ENCODE measurements around the gene CRBN.

CRBN gene

GRCh38 chr3:3179407-3180094 is at the start of gene CRBN:
Gene CRBN, minus strand, starts transcription at chr3:3179691. Its CDS starts 4 bp downstream, at chr3:3179687.
- peak; percentile 83 for FAIRE-seq
- DNase-seq (ENCODE audit: extremely low spot score, insufficient read length, low read depth): peak; percentile 85

GRCh38 chr3:3227640-3228039 is 48.1 kb upstream of the CRBN start:
- FAIRE-seq: no peak

GRCh38 chr3:3221528-3221927 is 42.0 kb upstream of the CRBN start:
- FAIRE-seq: no peak
- DNase-seq (ENCODE audit: extremely low spot score, insufficient read length, low read depth): no peak

More at GRCh38 chr3:3227640-3228039, 48.1 kb upstream of the CRBN start:
- no peak for DNase-seq (ENCODE audit: extremely low spot score, insufficient read length, low read depth)

GRCh38 chr3:3216401-3216800 is 36.9 kb upstream of the CRBN start:
- DNase-seq (ENCODE audit: extremely low spot score, insufficient read length, low read depth) (no peak), FAIRE-seq (no peak)

DNA sequence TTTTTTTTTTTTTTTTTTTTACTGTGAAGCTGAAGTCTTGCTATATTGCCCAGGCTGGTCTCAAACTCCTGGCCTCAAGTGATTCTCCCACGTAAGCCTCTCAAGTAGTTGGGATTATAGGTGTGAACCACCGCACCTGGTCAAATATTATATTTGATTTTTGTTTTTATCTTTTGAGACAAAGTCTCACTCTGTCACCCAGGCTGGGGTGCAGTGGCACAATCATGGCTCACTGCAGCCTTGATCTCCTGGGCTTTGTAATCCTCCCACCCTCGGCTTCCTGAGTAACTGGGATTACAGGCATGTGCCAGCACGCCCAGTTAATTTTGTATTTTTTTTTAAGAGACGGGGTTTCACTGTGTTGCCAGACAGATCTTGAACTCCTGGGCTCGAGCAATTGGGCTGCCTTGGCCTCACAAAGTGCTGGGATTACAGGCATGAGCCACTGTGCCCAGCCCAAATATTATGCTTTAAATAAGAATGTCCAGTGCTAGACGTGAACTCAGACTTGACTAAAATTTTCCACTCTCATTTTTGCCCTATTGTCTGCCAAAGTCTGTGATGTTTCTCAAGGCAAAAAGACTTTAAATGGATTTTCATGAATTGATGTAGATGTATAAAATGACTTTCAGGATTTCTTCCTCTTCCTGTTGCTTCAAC is 33.4 kb upstream of the CRBN start:
- no peak for FAIRE-seq

GRCh38 chr3:3209714-3210113 is 30.2 kb upstream of the CRBN start:
- DNase-seq (ENCODE audit: extremely low spot score, insufficient read length, low read depth): no peak
- FAIRE-seq: no peak

More for the DNA sequence above, 33.4 kb upstream of the CRBN start:
- no peak for DNase-seq (ENCODE audit: extremely low spot score, insufficient read length, low read depth)

GRCh38 chr3:3209057-3209456 is 29.6 kb upstream of the CRBN start:
- no peak for DNase-seq (ENCODE audit: extremely low spot score, insufficient read length, low read depth)
- no peak for FAIRE-seq

DNA sequence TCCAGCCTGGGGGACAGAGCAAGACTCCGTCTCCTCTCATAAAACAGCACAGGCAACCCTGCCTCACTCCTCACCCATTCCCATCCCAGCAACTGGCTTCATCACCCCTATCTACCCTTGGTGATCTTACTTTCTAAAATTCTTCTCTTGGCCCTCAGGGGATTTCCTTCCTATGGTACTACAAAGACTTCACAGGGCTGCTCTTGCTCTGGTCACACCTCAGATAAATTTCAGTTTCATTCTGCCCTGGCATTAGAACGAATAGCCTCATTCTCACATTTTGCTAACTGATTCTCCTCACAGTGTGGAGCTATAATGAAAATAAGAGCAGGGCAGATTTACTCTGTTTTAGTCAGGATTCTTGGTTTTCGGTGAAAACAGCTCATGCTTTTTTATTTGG is 22.1 kb upstream of the CRBN start:
- FAIRE-seq (peak; percentile 87), DNase-seq (ENCODE audit: extremely low spot score, insufficient read length, low read depth) (peak; percentile 4)

DNA sequence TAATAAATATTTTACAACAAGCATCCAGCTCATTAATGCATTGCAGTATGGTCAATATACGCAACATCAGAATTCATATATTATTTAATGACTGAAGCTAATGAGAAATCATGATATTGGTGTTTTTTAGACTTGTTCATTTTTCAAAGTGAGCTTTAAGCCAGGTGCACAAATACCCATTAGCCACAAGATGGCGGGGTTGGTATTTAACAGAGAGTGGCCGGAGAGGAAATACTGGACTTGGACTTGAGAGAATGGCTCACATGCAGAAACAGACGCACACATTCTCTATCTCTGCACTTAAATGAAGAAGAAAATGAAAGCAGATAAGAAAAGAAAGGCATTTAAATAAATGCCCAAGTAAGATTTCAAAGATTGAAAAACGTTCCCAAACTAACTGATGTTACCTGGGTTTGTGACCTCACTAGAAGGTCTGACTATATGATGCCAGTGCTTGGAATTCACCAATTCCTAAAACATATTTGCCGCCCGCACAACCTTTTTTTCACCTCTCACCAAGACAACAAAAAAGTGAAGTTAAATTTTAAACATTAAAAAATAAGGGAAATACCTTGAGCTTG is 21.2 kb upstream of the CRBN start:
- FAIRE-seq (peak; percentile 87), DNase-seq (ENCODE audit: extremely low spot score, insufficient read length, low read depth) (peak; percentile 7)

- FAIRE-seq (no peak), DNase-seq (ENCODE audit: extremely low spot score, insufficient read length, low read depth) (no peak)
Observed at GRCh38 chr3:3199306-3199705, 19.8 kb upstream of the CRBN start.

- FAIRE-seq (no peak), DNase-seq (ENCODE audit: extremely low spot score, insufficient read length, low read depth) (no peak)
Observed at GRCh38 chr3:3196148-3196861, 16.8 kb upstream of the CRBN start.

- no peak for DNase-seq (ENCODE audit: extremely low spot score, insufficient read length, low read depth)
- no peak for FAIRE-seq
Observed at GRCh38 chr3:3194861-3195260, 15.4 kb upstream of the CRBN start.

DNA sequence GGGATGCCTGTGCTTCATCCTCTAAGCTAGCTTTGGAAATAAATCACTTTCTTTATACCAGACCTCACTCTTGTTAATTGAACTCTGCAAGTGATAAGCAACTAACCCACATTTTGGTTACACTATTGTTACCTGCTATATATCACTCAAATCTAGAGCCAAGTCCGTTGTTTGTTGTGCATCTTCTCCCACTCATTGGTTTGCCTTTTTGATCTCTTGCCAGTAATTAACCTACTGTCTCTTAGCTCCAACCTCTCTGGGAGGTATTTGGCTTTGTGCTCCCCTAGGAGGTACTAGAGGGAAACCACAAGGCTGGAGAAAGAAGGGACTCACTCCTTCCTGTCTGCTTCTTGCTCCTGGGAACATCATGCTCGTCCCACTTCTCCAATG is 12.8 kb upstream of the CRBN start:
- DNase-seq (ENCODE audit: extremely low spot score, insufficient read length, low read depth) (no peak), FAIRE-seq (no peak)

GRCh38 chr3:3191675-3192285 is 12.3 kb upstream of the CRBN start:
- DNase-seq (ENCODE audit: extremely low spot score, insufficient read length, low read depth): no peak
- no peak for FAIRE-seq

DNA sequence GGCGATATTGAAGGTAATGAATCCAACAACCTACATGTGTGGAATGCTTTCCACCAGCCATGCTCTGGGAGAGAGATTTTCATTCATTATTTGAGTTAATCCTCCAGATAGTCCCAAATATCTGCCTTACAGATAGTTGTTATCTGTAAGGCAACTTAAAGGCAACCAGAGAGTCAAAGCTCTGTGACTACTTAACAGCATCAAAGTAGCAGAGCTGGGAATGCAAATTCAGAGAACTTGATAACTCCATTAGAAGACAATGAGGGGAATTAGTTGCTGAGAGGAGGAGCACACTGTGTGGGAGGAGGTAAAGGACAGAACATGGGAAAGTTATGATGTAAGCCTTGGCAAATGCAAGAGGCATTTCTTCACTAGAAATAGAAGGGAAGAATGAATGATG is 10.5 kb upstream of the CRBN start:
- FAIRE-seq (no peak), DNase-seq (ENCODE audit: extremely low spot score, insufficient read length, low read depth) (no peak)

DNA sequence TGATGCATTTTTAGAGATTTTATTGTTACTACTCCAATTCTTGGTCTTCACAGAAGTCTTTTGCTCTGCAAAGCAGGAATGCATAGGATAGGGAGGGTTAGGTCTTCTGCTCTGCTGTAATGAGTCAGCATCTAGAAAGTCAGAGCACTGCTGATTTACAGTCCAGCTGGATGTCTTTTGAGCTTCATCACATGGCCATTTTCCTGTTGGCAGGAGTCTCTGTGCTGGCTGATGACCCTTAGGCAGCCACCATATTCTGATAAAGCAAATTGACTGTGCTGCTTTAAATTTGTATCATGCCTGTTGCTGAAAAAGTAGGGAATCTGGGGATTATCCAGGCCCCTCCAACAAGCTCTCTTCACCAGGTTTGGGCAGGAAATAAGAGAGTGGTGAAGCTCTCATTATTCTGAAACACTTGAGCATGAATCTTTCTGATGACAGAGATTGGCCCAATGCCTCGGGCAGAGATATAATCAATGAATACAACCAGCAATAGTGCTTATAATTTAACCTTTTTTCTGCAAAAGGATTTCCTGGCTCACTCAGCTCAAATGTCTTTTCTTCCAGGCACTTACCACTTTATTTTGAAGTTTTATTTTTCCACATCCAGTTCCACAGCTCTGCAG is 9.7 kb upstream of the CRBN start:
- DNase-seq (ENCODE audit: extremely low spot score, insufficient read length, low read depth) (no peak), FAIRE-seq (no peak)

DNA sequence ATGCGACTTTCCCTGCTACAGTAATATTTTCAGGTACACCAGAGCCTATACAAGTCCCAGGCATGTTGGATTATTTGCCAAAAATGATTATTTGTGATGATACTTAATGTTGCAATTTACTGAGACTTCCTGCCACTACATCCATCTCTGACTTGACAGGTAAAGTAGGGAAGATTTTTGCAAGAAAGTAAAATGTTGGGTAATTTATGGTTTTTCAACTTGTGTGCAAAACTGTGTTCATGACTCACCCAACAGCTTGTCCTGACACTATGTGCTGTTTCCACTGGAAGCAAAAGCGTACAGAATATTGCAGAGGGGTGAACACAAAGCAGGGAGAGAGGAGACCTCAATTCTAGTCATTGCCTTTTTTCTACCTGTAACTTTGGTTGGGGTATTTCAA is 5.4 kb upstream of the CRBN start:
- FAIRE-seq: no peak
- DNase-seq (ENCODE audit: extremely low spot score, insufficient read length, low read depth): no peak

GRCh38 chr3:3180456-3180855 is 965 bp upstream of the CRBN start:
- DNase-seq (ENCODE audit: extremely low spot score, insufficient read length, low read depth) (no peak), FAIRE-seq (no peak)

DNA sequence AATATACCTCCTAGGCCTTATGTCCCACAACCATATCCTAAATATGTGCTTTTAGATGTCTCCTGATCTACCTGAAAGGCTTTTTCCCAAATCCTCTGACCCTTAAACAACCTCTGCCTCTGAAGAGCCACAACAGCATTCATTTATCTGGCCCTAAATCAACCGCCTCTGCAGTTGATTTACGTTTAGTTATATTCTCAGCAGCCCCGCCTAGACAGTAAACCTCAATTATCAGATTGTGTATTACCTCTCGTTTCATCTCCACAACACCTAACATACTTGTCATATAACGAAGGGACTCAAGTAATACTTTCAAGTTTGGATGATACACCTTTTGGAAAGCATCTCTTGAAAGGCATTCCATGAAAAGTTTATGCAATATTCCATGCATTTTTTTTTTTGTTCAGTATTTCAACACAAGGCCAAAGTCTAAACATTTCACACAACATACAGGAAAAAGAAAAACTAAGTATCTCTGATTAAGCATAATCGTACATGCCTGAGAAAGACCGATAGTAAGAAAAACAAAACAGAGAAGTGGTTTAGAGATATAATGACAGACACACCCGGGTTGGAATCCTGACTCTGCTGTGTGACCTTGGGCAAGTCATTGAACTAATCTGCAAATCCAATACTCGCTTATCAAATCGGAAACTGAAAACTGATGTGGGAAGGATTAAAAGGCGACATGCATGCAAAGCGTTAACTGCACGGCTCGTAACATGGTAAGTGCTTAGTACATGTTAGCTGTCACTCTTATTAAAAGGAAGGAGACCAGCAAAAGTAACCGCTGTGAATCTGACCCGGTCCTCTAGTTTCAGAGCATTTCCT is 778 bp downstream of the CRBN start:
- FAIRE-seq: no peak

More for the DNA sequence above, 778 bp downstream of the CRBN start:
- DNase-seq (ENCODE audit: extremely low spot score, insufficient read length, low read depth): no peak

Measured in GM18507 (cell line).